Measurements from ENCODE around the gene ATP8B1. TPM values are rescaled to one million over a fixed set of nuclear protein-coding genes. Genes with fewer than 3 reads are reported as not detected.

The ATP8B1 gene
- total and polyA plus RNA-seq, 2 experiments from 2014 or later, result 7.9 to 38.4 TPM

- H3K27me3 ChIP-seq, result no peaks in the 10 kb centered on the region
- H3K4me2 ChIP-seq, result no peak overlapping the region
- no peaks in the 10 kb centered on the region for H3K79me2 ChIP-seq
- no peaks in the 10 kb centered on the region for H4K20me1 ChIP-seq (ENCODE audit: insufficient read depth, poor library complexity, severe bottlenecking)
- H3K4me1 ChIP-seq (ENCODE audit: insufficient read depth), result no peaks in the 10 kb centered on the region
- H3K9me3 ChIP-seq (ENCODE audit: low read depth), result no peaks in the 10 kb centered on the region
- no peak overlapping the region for H2AFZ ChIP-seq
- TF ChIP-seq EZH2 (IDR thresholded peaks at IDR 0.05; ENCODE audit: borderline replicate concordance) (no peak), EZH2phosphoT487 (IDR thresholded peaks at IDR 0.05; ENCODE audit: low read depth, severe bottlenecking, unreplicated experiment) (no peak)
- TF ChIP-seq, protein P1, sequence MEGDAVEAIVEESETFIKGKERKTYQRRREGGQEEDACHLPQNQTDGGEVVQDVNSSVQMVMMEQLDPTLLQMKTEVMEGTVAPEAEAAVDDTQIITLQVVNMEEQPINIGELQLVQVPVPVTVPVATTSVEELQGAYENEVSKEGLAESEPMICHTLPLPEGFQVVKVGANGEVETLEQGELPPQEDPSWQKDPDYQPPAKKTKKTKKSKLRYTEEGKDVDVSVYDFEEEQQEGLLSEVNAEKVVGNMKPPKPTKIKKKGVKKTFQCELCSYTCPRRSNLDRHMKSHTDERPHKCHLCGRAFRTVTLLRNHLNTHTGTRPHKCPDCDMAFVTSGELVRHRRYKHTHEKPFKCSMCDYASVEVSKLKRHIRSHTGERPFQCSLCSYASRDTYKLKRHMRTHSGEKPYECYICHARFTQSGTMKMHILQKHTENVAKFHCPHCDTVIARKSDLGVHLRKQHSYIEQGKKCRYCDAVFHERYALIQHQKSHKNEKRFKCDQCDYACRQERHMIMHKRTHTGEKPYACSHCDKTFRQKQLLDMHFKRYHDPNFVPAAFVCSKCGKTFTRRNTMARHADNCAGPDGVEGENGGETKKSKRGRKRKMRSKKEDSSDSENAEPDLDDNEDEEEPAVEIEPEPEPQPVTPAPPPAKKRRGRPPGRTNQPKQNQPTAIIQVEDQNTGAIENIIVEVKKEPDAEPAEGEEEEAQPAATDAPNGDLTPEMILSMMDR (IDR thresholded peaks at IDR 0.05; ENCODE audit: poor library complexity), result no peak
- no peak overlapping the region for H3K27ac ChIP-seq
- no peaks in the 10 kb centered on the region for H3K9me2 ChIP-seq (replicated peaks; ENCODE audit: insufficient read depth)
- H3K4me3 ChIP-seq, result no peak overlapping the region
- H3K36me3 ChIP-seq (replicated peaks; ENCODE audit: insufficient read depth, low read depth), result no peaks in the 10 kb centered on the region
- no peak for DNase-seq (ENCODE audit: low spot score)
Measured at GRCh38 chr18:57813245-57813644, 10.1 kb upstream of the ATP8B1 start.

GRCh38 chr18:57812126-57812477, 9.0 kb upstream of the ATP8B1 start:
- Histone ChIP-seq H3K4me3 (no peak overlapping the region), H4K20me1 (ENCODE audit: insufficient read depth, poor library complexity, severe bottlenecking) (no peaks in the 10 kb centered on the region), H3K9me3 (ENCODE audit: low read depth) (no peaks in the 10 kb centered on the region), H3K4me2 (no peak overlapping the region), H3K4me1 (ENCODE audit: insufficient read depth) (no peaks in the 10 kb centered on the region), H3K9me2 (replicated peaks; ENCODE audit: insufficient read depth) (no peaks in the 10 kb centered on the region), H2AFZ (no peak overlapping the region), H3K27me3 (no peaks in the 10 kb centered on the region), H3K36me3 (replicated peaks; ENCODE audit: insufficient read depth, low read depth) (no peaks in the 10 kb centered on the region), H3K79me2 (no peaks in the 10 kb centered on the region), H3K27ac (peak overlapping the region; percentile 49)
- TF ChIP-seq, protein P1 (IDR thresholded peaks at IDR 0.05; ENCODE audit: poor library complexity), result no peak
- TF ChIP-seq EZH2phosphoT487 (IDR thresholded peaks at IDR 0.05; ENCODE audit: low read depth, severe bottlenecking, unreplicated experiment) (no peak), EZH2 (IDR thresholded peaks at IDR 0.05; ENCODE audit: borderline replicate concordance) (no peak)
- no peak for DNase-seq (ENCODE audit: low spot score)

GRCh38 chr18:57811477-57812125, 8.5 kb upstream of the ATP8B1 start:
- DNase-seq (ENCODE audit: low spot score), result peak; percentile 37
- Histone ChIP-seq H3K4me1 (ENCODE audit: insufficient read depth) (no peaks in the 10 kb centered on the region), H3K36me3 (replicated peaks; ENCODE audit: insufficient read depth, low read depth) (no peaks in the 10 kb centered on the region), H3K4me2 (no peak overlapping the region), H3K9me2 (replicated peaks; ENCODE audit: insufficient read depth) (no peaks in the 10 kb centered on the region), H2AFZ (no peak overlapping the region), H3K27me3 (no peaks in the 10 kb centered on the region), H3K9me3 (ENCODE audit: low read depth) (no peaks in the 10 kb centered on the region), H4K20me1 (ENCODE audit: insufficient read depth, poor library complexity, severe bottlenecking) (no peaks in the 10 kb centered on the region), H3K27ac (peak overlapping the region; percentile 49), H3K4me3 (no peak overlapping the region), H3K79me2 (no peaks in the 10 kb centered on the region)
- TF ChIP-seq EZH2 (IDR thresholded peaks at IDR 0.05; ENCODE audit: borderline replicate concordance) (no peak), EZH2phosphoT487 (IDR thresholded peaks at IDR 0.05; ENCODE audit: low read depth, severe bottlenecking, unreplicated experiment) (no peak)
- TF ChIP-seq, protein P1 (IDR thresholded peaks at IDR 0.05; ENCODE audit: poor library complexity), result no peak
- 73% methylated on average over 4 of the region's 4 CpGs for WGBS (ENCODE audit: low lambda C conversion rate, missing lambda C conversion rate)

- no peaks in the 10 kb centered on the region for H3K27me3 ChIP-seq
- no peaks in the 10 kb centered on the region for H3K9me3 ChIP-seq (ENCODE audit: low read depth)
- no peak overlapping the region for H2AFZ ChIP-seq
- DNase-seq (ENCODE audit: low spot score), result no peak
- no peak overlapping the region for H3K27ac ChIP-seq
- no peaks in the 10 kb centered on the region for H3K4me1 ChIP-seq (ENCODE audit: insufficient read depth)
- H3K4me3 ChIP-seq, result no peak overlapping the region
- H3K4me2 ChIP-seq, result no peak overlapping the region
- no peaks in the 10 kb centered on the region for H3K36me3 ChIP-seq (replicated peaks; ENCODE audit: insufficient read depth, low read depth)
- no peak for TF ChIP-seq EZH2 (IDR thresholded peaks at IDR 0.05; ENCODE audit: borderline replicate concordance)
- TF ChIP-seq, protein P1 (IDR thresholded peaks at IDR 0.05; ENCODE audit: poor library complexity), result no peak
- TF ChIP-seq EZH2phosphoT487 (IDR thresholded peaks at IDR 0.05; ENCODE audit: low read depth, severe bottlenecking, unreplicated experiment), result no peak
- H4K20me1 ChIP-seq (ENCODE audit: insufficient read depth, poor library complexity, severe bottlenecking), result no peaks in the 10 kb centered on the region
- H3K9me2 ChIP-seq (replicated peaks; ENCODE audit: insufficient read depth), result no peaks in the 10 kb centered on the region
- H3K79me2 ChIP-seq, result no peaks in the 10 kb centered on the region
Measured at GRCh38 chr18:57809190-57809589, 6.1 kb upstream of the ATP8B1 start.

All from hepatocyte (in vitro differentiated cells).